Measurements from ENCODE around the gene ARL2BP. TPM values are rescaled to one million over a fixed set of nuclear protein-coding genes. Genes with fewer than 3 reads are reported as not detected.
A peak's percentile ranks its signal among the peaks of the same experiment; 100 is the strongest.

The ARL2BP gene
- total and polyA plus RNA-seq, 2 of the 13 experiments (the other 11 are each of a cell fraction or from before 2014, with no cell fraction given), result 64.3 to 67.6 TPM

DNA sequence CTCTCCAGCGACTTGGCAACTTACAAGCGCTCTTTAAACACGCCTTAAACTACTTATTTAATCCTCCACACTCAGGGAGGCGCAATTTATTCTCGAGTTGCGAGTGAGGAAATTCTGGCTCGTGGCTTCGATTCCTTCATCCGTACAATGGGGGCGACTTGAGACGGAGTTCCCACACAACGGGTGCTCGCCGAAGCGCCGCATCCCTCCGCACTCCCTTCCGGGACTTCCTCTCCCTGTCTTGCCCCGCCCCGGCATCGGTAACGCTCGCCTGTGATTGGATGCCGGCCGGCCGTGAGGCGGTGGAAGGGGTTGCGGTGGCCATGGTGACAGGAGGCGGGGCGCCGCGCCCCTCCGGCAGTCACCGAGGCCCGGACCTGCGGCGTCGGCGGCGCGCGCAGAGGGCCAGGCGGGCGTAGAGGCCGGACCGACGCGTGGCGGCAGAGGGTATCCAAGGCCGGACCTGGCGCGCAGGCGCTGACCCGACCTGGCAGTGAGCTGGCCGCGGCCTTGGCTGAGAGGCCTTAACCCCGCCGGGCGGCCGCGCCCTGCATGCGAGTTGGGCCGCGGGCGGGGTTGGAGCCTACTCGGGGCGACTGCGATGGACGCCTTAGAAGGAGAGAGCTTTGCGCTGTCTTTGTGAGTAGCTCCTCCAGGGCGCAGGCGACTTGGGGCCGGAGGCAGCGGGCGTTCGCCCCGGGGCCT lies at the start of gene ARL2BP (continued):
- TF ChIP-seq HES4 (CRISPR knock-in tag; IDR thresholded peaks at IDR 0.05; ENCODE audit: borderline replicate concordance) (no peak), ZNF766 (CRISPR knock-in tag; IDR thresholded peaks at IDR 0.05; ENCODE audit: borderline replicate concordance) (peak; percentile 97), NAIF1 (CRISPR knock-in tag; IDR thresholded peaks at IDR 0.05; ENCODE audit: borderline replicate concordance) (no peak), ZNF143 (CRISPR knock-in tag; IDR thresholded peaks at IDR 0.05) (peak; percentile 37; the same call in 1 of the 2 replicates), ZNF121 (CRISPR knock-in tag; IDR thresholded peaks at IDR 0.05) (0 out of 2 replicates have a peak, but pooled peaks have one; percentile 46), NRL (CRISPR knock-in tag; IDR thresholded peaks at IDR 0.05; ENCODE audit: borderline replicate concordance) (peak; percentile 77), ZNF678 (CRISPR knock-in tag; IDR thresholded peaks at IDR 0.05) (peak; percentile 91), ZBTB1 (CRISPR knock-in tag; IDR thresholded peaks at IDR 0.05; ENCODE audit: borderline replicate concordance) (peak; percentile 22; the same call in 1 of the 2 replicates), ZNF607 (CRISPR knock-in tag; IDR thresholded peaks at IDR 0.05; ENCODE audit: borderline replicate concordance) (peak; percentile 98), CBFB (CRISPR knock-in tag; IDR thresholded peaks at IDR 0.05) (peak; percentile 65), ZBTB7A (CRISPR knock-in tag; IDR thresholded peaks at IDR 0.05) (peak; percentile 77), SIN3A (IDR thresholded peaks at IDR 0.05; ENCODE audit: borderline replicate concordance, low read depth, low read length) (peak; percentile 69; the same call in 1 of the 2 replicates), ZSCAN22 (CRISPR knock-in tag; IDR thresholded peaks at IDR 0.05) (peak; percentile 72; the same call in 1 of the 2 replicates), ZNF382 (CRISPR knock-in tag; IDR thresholded peaks at IDR 0.05; ENCODE audit: borderline replicate concordance) (no peak), RNF2 (conservative IDR thresholded peaks at IDR 0.05; ENCODE audit: low read depth) (peak; percentile 77)
- TF ChIP-seq, protein P1, sequence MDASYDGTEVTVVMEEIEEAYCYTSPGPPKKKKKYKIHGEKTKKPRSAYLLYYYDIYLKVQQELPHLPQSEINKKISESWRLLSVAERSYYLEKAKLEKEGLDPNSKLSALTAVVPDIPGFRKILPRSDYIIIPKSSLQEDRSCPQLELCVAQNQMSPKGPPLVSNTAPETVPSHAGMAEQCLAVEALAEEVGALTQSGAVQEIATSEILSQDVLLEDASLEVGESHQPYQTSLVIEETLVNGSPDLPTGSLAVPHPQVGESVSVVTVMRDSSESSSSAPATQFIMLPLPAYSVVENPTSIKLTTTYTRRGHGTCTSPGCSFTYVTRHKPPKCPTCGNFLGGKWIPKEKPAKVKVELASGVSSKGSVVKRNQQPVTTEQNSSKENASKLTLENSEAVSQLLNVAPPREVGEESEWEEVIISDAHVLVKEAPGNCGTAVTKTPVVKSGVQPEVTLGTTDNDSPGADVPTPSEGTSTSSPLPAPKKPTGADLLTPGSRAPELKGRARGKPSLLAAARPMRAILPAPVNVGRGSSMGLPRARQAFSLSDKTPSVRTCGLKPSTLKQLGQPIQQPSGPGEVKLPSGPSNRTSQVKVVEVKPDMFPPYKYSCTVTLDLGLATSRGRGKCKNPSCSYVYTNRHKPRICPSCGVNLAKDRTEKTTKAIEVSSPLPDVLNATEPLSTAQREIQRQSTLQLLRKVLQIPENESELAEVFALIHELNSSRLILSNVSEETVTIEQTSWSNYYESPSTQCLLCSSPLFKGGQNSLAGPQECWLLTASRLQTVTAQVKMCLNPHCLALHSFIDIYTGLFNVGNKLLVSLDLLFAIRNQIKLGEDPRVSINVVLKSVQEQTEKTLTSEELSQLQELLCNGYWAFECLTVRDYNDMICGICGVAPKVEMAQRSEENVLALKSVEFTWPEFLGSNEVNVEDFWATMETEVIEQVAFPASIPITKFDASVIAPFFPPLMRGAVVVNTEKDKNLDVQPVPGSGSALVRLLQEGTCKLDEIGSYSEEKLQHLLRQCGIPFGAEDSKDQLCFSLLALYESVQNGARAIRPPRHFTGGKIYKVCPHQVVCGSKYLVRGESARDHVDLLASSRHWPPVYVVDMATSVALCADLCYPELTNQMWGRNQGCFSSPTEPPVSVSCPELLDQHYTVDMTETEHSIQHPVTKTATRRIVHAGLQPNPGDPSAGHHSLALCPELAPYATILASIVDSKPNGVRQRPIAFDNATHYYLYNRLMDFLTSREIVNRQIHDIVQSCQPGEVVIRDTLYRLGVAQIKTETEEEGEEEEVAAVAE (CRISPR knock-in tag; IDR thresholded peaks at IDR 0.05; ENCODE audit: borderline replicate concordance), result no peak
- TF ChIP-seq, protein P2, sequence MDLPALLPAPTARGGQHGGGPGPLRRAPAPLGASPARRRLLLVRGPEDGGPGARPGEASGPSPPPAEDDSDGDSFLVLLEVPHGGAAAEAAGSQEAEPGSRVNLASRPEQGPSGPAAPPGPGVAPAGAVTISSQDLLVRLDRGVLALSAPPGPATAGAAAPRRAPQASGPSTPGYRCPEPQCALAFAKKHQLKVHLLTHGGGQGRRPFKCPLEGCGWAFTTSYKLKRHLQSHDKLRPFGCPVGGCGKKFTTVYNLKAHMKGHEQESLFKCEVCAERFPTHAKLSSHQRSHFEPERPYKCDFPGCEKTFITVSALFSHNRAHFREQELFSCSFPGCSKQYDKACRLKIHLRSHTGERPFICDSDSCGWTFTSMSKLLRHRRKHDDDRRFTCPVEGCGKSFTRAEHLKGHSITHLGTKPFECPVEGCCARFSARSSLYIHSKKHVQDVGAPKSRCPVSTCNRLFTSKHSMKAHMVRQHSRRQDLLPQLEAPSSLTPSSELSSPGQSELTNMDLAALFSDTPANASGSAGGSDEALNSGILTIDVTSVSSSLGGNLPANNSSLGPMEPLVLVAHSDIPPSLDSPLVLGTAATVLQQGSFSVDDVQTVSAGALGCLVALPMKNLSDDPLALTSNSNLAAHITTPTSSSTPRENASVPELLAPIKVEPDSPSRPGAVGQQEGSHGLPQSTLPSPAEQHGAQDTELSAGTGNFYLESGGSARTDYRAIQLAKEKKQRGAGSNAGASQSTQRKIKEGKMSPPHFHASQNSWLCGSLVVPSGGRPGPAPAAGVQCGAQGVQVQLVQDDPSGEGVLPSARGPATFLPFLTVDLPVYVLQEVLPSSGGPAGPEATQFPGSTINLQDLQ (CRISPR knock-in tag; IDR thresholded peaks at IDR 0.05), result peak; percentile 80; the same call in 1 of the 2 replicates
- TF ChIP-seq, protein P3, sequence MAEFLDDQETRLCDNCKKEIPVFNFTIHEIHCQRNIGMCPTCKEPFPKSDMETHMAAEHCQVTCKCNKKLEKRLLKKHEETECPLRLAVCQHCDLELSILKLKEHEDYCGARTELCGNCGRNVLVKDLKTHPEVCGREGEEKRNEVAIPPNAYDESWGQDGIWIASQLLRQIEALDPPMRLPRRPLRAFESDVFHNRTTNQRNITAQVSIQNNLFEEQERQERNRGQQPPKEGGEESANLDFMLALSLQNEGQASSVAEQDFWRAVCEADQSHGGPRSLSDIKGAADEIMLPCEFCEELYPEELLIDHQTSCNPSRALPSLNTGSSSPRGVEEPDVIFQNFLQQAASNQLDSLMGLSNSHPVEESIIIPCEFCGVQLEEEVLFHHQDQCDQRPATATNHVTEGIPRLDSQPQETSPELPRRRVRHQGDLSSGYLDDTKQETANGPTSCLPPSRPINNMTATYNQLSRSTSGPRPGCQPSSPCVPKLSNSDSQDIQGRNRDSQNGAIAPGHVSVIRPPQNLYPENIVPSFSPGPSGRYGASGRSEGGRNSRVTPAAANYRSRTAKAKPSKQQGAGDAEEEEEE (CRISPR knock-in tag; IDR thresholded peaks at IDR 0.05; ENCODE audit: borderline replicate concordance), result peak; percentile 32; the same call in 1 of the 2 replicates
- TF ChIP-seq, protein P4, sequence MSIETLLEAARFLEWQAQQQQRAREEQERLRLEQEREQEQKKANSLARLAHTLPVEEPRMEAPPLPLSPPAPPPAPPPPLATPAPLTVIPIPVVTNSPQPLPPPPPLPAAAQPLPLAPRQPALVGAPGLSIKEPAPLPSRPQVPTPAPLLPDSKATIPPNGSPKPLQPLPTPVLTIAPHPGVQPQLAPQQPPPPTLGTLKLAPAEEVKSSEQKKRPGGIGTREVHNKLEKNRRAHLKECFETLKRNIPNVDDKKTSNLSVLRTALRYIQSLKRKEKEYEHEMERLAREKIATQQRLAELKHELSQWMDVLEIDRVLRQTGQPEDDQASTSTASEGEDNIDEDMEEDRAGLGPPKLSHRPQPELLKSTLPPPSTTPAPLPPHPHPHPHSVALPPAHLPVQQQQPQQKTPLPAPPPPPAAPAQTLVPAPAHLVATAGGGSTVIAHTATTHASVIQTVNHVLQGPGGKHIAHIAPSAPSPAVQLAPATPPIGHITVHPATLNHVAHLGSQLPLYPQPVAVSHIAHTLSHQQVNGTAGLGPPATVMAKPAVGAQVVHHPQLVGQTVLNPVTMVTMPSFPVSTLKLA (IDR thresholded peaks at IDR 0.05), result peak; percentile 33; the same call in 1 of the 2 replicates
